ENCODE measurements around the gene HSPA8. TPM values are rescaled to one million over a fixed set of nuclear protein-coding genes. Genes with fewer than 3 reads are reported as not detected.

The HSPA8 gene
- total and polyA plus RNA-seq, 2 experiments from 2014 or later, result 826 to 2,903 TPM

- Histone ChIP-seq H2AFZ (no peak overlapping the region), H3K27ac (ENCODE audit: low read depth) (no peak overlapping the region), H3K9me2 (ENCODE audit: insufficient read depth) (no peaks in the 10 kb centered on the region), H3K36me3 (ENCODE audit: insufficient read depth) (no peaks in the 10 kb centered on the region), H3K4me2 (no peak overlapping the region), H3F3A (replicated peaks; ENCODE audit: low read depth) (no peaks in the 10 kb centered on the region), H3K27me3 (ENCODE audit: insufficient read depth) (no peaks in the 10 kb centered on the region), H3K4me3 (no peak overlapping the region), H4K20me1 (replicated peaks; ENCODE audit: insufficient read depth) (no peaks in the 10 kb centered on the region), H3K79me2 (replicated peaks; ENCODE audit: insufficient read depth) (0 out of 2 replicates have a peak, but pooled peaks cover 3% of the 10 kb centered on the region), H3K4me1 (ENCODE audit: insufficient read depth) (no peaks in the 10 kb centered on the region)
- 0 out of 3 replicates have a peak, but pooled peaks cover 2% of the 10 kb centered on the region for H3K4me1 Mint-ChIP-seq
- TF ChIP-seq CTCF (conservative IDR thresholded peaks at IDR 0.05; ENCODE audit: low read depth in 2 of 2) (no peak), ZNF462 (CRISPR knock-in tag; IDR thresholded peaks at IDR 0.05) (no peak), POLR2AphosphoS5 (IDR thresholded peaks at IDR 0.05; ENCODE audit: low read depth) (no peak), ZNF331 (CRISPR knock-in tag; IDR thresholded peaks at IDR 0.05; ENCODE audit: low read depth) (no peak), EZH2phosphoT487 (IDR thresholded peaks at IDR 0.05; ENCODE audit: unreplicated experiment) (no peak), EZH2 (IDR thresholded peaks at IDR 0.05; ENCODE audit: low read depth, unreplicated experiment) (no peak), ETS1 (IDR thresholded peaks at IDR 0.05) (no peak), ZNF114 (CRISPR knock-in tag; IDR thresholded peaks at IDR 0.05) (no peak), JUNB (IDR thresholded peaks at IDR 0.05; ENCODE audit: unreplicated experiment) (no peak), REST (IDR thresholded peaks at IDR 0.05; ENCODE audit: unreplicated experiment) (no peak), STAT1 (IDR thresholded peaks at IDR 0.05; ENCODE audit: unreplicated experiment) (no peak), CREB1 (CRISPR knock-in tag; IDR thresholded peaks at IDR 0.05; ENCODE audit: low read depth) (no peak), NANOG (IDR thresholded peaks at IDR 0.05; ENCODE audit: borderline replicate concordance) (no peak)
- ATAC-seq (no peak), DNase-seq (ENCODE audit: low spot score) (no peak)
- H3K27me3 Mint-ChIP-seq (ENCODE audit: insufficient read depth, low read depth, poor library complexity), result peaks cover 9% of the 10 kb centered on the region
- H3K9me3 Mint-ChIP-seq, result no peaks in the 10 kb centered on the region
- H3K36me3 Mint-ChIP-seq (ENCODE audit: low read depth), result 0 out of 3 replicates have a peak, but pooled peaks cover 3% of the 10 kb centered on the region
- H3K4me3 Mint-ChIP-seq, result no peak overlapping the region
- H3K27ac Mint-ChIP-seq, result no peak overlapping the region
These were observed 48.5 kb upstream of the HSPA8 start for GRCh38 chr11:123110397-123110796.
